ENCODE data around the gene FCRL3.
"Not testable (repeated sequence)": the region's sequence is repeated elsewhere in the genome, so short reads cannot be mapped to it uniquely, and the experiment has no call there.

The FCRL3 gene, protein sequence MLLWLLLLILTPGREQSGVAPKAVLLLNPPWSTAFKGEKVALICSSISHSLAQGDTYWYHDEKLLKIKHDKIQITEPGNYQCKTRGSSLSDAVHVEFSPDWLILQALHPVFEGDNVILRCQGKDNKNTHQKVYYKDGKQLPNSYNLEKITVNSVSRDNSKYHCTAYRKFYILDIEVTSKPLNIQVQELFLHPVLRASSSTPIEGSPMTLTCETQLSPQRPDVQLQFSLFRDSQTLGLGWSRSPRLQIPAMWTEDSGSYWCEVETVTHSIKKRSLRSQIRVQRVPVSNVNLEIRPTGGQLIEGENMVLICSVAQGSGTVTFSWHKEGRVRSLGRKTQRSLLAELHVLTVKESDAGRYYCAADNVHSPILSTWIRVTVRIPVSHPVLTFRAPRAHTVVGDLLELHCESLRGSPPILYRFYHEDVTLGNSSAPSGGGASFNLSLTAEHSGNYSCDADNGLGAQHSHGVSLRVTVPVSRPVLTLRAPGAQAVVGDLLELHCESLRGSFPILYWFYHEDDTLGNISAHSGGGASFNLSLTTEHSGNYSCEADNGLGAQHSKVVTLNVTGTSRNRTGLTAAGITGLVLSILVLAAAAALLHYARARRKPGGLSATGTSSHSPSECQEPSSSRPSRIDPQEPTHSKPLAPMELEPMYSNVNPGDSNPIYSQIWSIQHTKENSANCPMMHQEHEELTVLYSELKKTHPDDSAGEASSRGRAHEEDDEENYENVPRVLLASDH

DNA sequence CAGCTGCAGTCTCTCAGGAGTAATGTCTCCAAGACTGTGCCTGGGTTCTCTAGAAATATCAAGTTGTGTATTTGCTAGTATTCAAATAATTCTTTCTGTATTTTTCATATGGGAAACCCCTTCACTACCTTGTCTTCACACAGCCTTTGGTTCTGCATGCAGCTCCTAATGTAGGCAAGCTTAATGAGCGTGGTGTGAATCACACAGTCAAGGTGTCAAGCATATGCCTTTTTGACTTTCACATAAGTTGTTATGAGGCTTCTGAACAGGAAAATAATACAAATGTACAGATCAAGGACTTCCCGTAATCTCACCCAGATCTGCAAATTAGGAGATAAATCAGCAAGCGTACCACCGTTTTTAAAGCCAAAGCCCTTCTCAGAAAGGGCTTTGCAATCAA lies at the start of gene FCRL3:
FCRL3 (minus strand) TSS at position 38 of the 400 bp plus-strand sequence. CDS start 280 bp downstream, outside the sequence.
- no peak for DNase-seq (ENCODE audit: low read depth in 4 of 4, low spot score in 1 of 4)

GRCh38 chr1:157748262-157748817 lies 47.8 kb upstream of the FCRL3 start:
- DNase-seq (ENCODE audit: low read depth in 4 of 4, low spot score in 1 of 4): no peak

DNA sequence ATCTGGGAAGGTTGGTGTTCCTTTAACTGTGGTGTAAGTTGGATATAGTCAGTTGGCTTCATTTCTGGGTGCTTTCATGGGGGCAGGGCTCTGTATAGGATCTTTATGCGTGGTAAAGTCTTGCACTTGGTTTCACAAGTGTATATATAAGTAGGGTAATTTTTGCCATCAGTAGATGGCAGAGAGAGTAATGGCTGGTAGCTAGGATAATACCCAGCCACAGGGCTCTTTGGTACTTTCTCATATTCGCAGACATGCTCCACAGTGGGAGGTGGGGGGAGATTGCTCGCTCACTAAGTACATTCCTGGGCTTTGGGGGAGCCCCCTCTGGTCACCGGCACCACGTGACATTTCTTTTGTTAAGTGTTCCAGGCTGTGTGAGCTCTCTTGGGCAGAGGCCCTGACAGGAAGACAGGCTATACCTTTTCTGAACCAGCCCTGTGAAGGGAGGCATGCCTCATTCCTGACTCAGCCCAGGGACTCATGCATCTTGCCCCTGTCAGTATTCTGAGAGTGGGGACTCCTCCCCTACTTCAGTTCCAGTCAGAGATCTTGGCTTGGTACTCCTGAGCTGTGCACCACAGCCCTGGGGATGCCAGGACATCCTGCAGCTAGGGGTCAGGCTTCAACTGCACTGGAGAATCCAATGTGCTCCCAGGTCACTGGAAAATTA lies 38.8 kb upstream of the FCRL3 start:
- no peak for DNase-seq (ENCODE audit: low read depth in 4 of 4, low spot score in 1 of 4)

GRCh38 chr1:157735991-157736390 lies 35.4 kb upstream of the FCRL3 start:
- DNase-seq (ENCODE audit: low read depth in 4 of 4, low spot score in 1 of 4): not testable (repeated sequence)

- DNase-seq (ENCODE audit: low read depth in 4 of 4, low spot score in 1 of 4): no peak
Observed at GRCh38 chr1:157734321-157734720, 33.8 kb upstream of the FCRL3 start.

- DNase-seq (ENCODE audit: low read depth in 4 of 4, low spot score in 1 of 4): no peak
Observed at GRCh38 chr1:157732755-157733154, 32.2 kb upstream of the FCRL3 start.

GRCh38 chr1:157725221-157725577 lies 24.6 kb upstream of the FCRL3 start:
- DNase-seq (ENCODE audit: low read depth in 4 of 4, low spot score in 1 of 4): no peak

DNA sequence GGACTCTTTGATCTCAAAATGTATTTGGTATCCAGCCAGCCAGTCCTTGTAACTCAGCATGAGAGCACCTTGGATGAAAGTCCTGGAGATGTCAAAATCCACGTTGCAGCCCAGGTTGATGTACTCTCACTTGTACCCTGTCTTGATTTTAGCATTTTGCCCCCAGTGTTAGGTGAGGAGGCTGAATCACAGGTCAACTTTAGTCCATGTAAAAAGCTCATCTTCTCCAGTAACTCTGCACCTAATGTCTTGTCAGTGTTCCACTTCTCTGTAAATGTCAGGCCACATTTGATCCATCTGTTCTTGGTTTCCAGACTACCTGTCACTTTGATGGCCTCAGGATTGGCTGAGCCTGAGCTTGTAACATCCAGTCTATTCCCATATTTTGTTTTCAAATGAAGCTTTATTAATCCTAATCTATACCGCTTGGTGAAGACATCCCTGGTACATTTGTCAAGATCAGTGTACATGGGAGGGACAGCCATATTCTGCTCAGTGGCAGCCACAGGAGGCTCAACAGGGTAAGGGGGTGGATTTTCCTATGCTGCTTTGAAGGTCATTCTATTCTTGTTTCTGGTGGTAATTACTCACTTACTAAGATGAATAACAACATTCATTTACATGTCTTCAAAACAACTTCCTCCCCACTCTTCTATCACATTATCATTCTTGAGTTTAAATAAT lies 24.1 kb upstream of the FCRL3 start:
- no peak for DNase-seq (ENCODE audit: low read depth in 4 of 4, low spot score in 1 of 4)

- DNase-seq (ENCODE audit: low read depth in 4 of 4, low spot score in 1 of 4): no peak
Observed at GRCh38 chr1:157723157-157723556, 22.6 kb upstream of the FCRL3 start.

- no peak for DNase-seq (ENCODE audit: low read depth in 4 of 4, low spot score in 1 of 4)
Observed at GRCh38 chr1:157721985-157722384, 21.4 kb upstream of the FCRL3 start.

- DNase-seq (ENCODE audit: low read depth in 4 of 4, low spot score in 1 of 4): no peak
Observed at GRCh38 chr1:157715736-157716135, 15.2 kb upstream of the FCRL3 start.

GRCh38 chr1:157711802-157712201 lies 11.2 kb upstream of the FCRL3 start:
- DNase-seq (ENCODE audit: low read depth in 4 of 4, low spot score in 1 of 4): no peak

- DNase-seq (ENCODE audit: low read depth in 4 of 4, low spot score in 1 of 4): no peak
Observed at GRCh38 chr1:157704878-157705277, 4.3 kb upstream of the FCRL3 start.

GRCh38 chr1:157703981-157704380 lies 3.4 kb upstream of the FCRL3 start:
- DNase-seq (ENCODE audit: low read depth in 4 of 4, low spot score in 1 of 4): no peak

GRCh38 chr1:157702308-157702825 lies 1.8 kb upstream of the FCRL3 start:
- no peak for DNase-seq (ENCODE audit: low read depth in 4 of 4, low spot score in 1 of 4)

DNA sequence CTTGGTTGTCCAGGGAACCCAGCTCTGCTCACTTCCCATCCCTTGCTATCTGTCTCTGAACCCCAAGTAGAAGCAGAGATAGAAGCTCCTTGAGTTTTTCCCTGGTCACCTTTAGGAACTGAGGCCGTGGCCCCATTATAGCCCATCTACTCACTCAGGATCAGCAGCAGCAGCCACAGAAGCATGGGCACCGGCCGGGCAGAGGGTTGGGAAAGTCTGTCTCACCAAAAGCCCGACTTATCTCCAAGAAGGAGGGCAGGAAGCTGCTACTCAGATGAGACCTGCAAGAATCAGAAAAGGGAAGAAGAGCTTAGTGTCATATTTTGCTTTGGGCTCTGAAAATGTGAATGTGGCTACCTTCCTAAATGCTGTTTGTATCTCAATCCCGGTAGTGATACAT lies 264 bp downstream of the FCRL3 start:
- DNase-seq (ENCODE audit: low read depth in 4 of 4, low spot score in 1 of 4): no peak

DNA sequence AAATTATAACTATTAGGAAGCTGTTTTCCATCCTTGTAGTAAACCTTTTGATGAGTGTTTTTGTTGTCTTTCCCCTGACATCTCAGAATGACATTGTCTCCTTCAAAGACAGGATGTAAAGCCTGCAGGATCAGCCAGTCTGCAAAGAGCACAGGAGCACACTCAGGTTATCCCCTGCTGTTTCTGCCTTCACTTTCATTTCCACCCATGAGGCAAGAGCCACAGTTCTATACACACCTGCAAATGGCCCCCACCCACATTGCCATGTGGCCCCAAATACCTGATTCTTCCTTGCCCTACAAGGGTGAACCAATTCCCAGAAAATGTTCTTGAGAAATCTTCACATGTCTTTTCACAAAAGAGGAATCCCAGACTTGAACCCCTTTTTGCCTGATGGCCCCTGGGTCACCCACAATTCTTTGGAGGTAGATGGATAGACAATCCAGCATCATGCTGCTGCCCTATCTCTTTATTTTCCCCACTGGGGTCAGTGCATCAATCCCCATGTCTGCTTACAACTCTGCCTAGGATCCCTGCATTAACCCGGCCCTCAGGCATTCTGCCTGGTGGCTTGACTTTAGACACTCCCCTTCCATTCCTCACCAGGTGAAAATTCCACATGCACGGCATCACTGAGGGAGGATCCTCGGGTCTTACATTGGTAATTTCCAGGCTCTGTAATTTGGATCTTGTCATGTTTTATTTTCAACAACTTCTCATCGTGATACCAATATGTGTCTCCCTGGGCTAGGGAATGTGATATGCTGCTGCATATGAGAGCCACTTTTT lies 2.6 kb downstream of the FCRL3 start:
- DNase-seq (ENCODE audit: low read depth in 4 of 4, low spot score in 1 of 4): no peak

DNA sequence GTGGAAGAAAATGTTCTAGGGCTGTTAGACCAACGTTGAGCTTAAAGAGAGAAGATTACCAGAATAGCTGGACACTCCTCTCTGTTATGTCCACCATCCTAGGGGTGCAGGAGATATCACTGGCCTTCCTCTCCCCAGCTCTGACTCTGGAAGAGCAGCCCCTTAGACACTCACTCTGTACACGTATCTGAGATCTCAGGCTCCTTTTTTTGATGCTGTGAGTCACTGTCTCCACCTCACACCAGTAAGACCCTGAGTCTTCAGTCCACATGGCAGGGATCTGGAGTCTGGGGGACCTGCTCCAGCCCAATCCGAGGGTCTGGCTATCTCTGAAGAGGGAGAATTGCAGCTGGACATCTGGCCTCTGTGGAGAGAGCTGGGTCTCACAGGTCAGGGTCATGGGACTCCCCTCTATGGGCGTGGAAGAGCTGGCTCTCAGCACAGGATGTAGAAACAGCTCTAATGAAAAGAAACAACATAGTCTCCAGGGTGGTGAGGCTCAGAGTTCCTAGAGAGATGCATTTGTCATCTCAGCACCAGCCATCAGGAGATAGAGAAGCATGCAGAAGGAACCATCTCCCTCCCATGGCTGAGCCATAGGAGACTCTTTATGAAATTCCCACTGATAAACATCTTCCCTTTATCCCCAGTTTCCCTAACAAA lies 3.5 kb downstream of the FCRL3 start:
- no peak for DNase-seq (ENCODE audit: low read depth in 4 of 4, low spot score in 1 of 4)

DNA sequence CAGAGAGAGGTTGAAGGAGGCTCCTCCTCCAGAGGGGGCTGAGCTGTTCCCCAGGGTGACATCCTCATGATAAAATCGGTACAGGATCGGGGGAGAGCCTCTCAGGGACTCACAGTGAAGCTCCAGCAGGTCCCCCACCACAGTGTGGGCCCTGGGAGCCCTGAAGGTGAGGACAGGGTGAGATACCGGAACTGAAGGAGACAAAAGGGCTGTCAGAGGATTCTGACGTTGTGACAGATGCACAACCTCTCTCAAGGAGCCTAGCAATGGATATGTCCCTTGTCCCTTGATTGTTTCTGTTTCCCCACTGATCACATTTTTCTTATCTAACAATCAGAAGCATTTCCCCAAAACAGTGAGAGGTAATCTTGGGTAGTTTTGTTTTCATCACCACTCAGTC lies 5.2 kb downstream of the FCRL3 start:
- no peak for DNase-seq (ENCODE audit: low read depth in 4 of 4, low spot score in 1 of 4)
